Osteocyte (in vitro differentiated cells): Measurements from ENCODE around the gene PPIG. TPM values are rescaled to one million over a fixed set of nuclear protein-coding genes. Genes with fewer than 3 reads are reported as not detected.
"Not testable (repeated sequence)": the region's sequence is repeated elsewhere in the genome, so short reads cannot be mapped to it uniquely, and the experiment has no call there.

Experiments used
- DNase-seq: peaks from one replicate; pipeline ENCODE4 v3.0.0; 2021; ENCODE audit warnings: mixed read lengths; ENCODE audit not compliant: unreplicated experiment; ENCODE audit errors: extremely low spot score
- H3K27ac Mint-ChIP-seq: one replicate; pipeline ENCODE4 v1.8.0; 2021; ENCODE audit warnings: mild to moderate bottlenecking, mixed read lengths; ENCODE audit not compliant: unreplicated experiment
- H3K27me3 Mint-ChIP-seq: one replicate; pipeline ENCODE4 v1.8.0; 2021; ENCODE audit warnings: mixed read lengths; ENCODE audit not compliant: unreplicated experiment
- H3K36me3 Mint-ChIP-seq: one replicate; pipeline ENCODE4 v1.8.0; 2021; ENCODE audit warnings: mixed read lengths; ENCODE audit not compliant: unreplicated experiment
- H3K4me1 Mint-ChIP-seq: one replicate; pipeline ENCODE4 v1.8.0; 2021; ENCODE audit warnings: mixed read lengths; ENCODE audit not compliant: unreplicated experiment
- H3K4me3 Mint-ChIP-seq: one replicate; pipeline ENCODE4 v1.8.0; 2021; ENCODE audit warnings: mild to moderate bottlenecking, moderate library complexity, mixed read lengths; ENCODE audit not compliant: unreplicated experiment
- H3K9me3 Mint-ChIP-seq: one replicate; pipeline ENCODE4 v1.8.0; 2021; ENCODE audit warnings: mixed read lengths; ENCODE audit not compliant: unreplicated experiment
- CTCF ChIP-seq: fragments of 200-600 bp; sonication (generic); IDR thresholded peaks from 2 replicates; pipeline ENCODE4 v1.5.0; 2021; ENCODE audit warnings: antibody characterized with exemption, mild to moderate bottlenecking, moderate library complexity
- total RNA-seq: library from RNA; stranded (reverse); gene quantifications from 2 replicates; pipeline ENCODE4 v1.2.1, GENCODE V29; 2021

The PPIG gene
- total RNA-seq, 1 donor from 2014 or later: 45.9 TPM

- Mint-ChIP-seq H3K9me3 (peaks cover 2% of the 10 kb centered on the region), H3K27ac (no peak overlapping the region), H3K36me3 (peaks cover 2% of the 10 kb centered on the region), H3K4me3 (no peak overlapping the region), H3K4me1 (peaks cover 3% of the 10 kb centered on the region), H3K27me3 (peaks cover 5% of the 10 kb centered on the region)
- no peak for TF ChIP-seq CTCF
- DNase-seq: no peak
These were observed 5.1 kb upstream of the PPIG start for GRCh38 chr2:169579044-169579443.

DNA sequence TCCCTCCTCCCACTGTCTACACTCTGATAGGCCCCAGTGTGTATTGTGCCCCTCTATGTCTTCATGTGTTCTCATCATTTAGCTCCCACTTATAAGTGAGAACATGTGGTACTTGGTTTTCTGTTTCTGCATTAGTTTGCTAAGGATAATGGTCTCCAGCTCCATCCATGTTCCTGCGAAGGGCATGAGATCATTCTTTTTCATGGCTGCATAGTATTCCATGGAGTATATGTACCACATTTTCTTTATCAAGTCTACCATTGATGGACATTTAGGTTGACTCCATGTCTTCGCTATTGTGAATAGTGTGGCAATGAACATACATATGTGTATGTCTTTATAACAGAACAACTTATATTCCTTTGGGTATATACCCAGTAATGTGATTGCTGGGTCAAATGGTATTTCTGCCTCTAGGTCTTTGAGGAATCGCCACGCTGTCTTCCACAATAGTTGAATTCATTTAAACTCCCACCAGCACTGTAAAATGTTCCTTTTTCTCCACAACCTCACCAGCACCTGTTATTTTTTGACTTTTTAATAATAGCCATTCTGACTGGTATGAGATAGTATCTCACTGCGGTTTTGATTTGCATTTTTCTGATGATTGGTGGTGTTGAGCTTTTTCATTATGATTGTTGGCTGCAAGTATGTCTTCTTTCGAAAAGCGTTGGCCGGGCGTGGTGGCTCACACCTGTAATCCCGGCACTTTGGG, 1.4 kb upstream of the PPIG start:
- DNase-seq, H3K9me3 Mint-ChIP-seq, H3K27me3 Mint-ChIP-seq, H3K4me3 Mint-ChIP-seq, H3K27ac Mint-ChIP-seq, H3K36me3 Mint-ChIP-seq: not testable (repeated sequence)
- H3K4me1 Mint-ChIP-seq: peaks cover 25% of the 10 kb centered on the region

GRCh38 chr2:169583518-169583917, 633 bp upstream of the PPIG start:
- TF ChIP-seq CTCF: no peak
- Mint-ChIP-seq H3K4me1 (peaks cover 25% of the 10 kb centered on the region), H3K27me3 (peaks cover 5% of the 10 kb centered on the region), H3K36me3 (peaks cover 2% of the 10 kb centered on the region), H3K27ac (peak overlapping the region; percentile 99), H3K9me3 (peaks cover 3% of the 10 kb centered on the region), H3K4me3 (peak overlapping the region; percentile 98)
- no peak for DNase-seq

GRCh38 chr2:169585673-169586072, 1.5 kb downstream of the PPIG start:
- Mint-ChIP-seq H3K36me3 (peaks cover 4% of the 10 kb centered on the region), H3K9me3 (peaks cover 3% of the 10 kb centered on the region), H3K4me3 (peak overlapping the region; percentile 98), H3K27me3 (no peaks in the 10 kb centered on the region), H3K4me1 (peaks cover 30% of the 10 kb centered on the region), H3K27ac (peak overlapping the region; percentile 99)
- TF ChIP-seq CTCF: no peak
- no peak for DNase-seq

- no peak for TF ChIP-seq CTCF
- peaks cover 20% of the 10 kb centered on the region for H3K4me1 Mint-ChIP-seq
- no peak overlapping the region for H3K4me3 Mint-ChIP-seq
- peaks cover 1% of the 10 kb centered on the region for H3K36me3 Mint-ChIP-seq
- no peaks in the 10 kb centered on the region for H3K27me3 Mint-ChIP-seq
- H3K9me3 Mint-ChIP-seq: no peaks in the 10 kb centered on the region
- H3K27ac Mint-ChIP-seq: no peak overlapping the region
- no peak for DNase-seq
These were observed 6.7 kb downstream of the PPIG start for GRCh38 chr2:169590804-169591203.

DNA sequence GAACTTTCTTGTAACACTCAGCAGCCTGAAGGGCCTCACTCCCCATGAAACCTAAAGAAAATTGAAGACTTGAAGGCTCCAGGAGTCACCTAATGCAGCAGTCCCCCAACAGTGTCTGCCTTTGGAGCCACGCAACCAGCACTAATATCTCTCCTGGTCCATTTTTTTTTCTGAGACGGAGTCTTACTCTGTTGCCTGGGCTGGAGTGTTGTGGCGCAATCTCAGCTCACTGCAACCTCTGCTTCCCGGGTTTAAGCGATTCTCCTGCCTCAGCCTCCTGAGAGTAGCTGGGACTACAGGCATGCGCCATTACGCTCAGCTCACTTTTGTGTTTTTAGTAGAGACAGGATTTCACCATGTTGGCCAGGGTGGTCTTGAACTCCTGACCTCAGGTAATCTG, 12.4 kb downstream of the PPIG start:
- H3K9me3 Mint-ChIP-seq, H3K36me3 Mint-ChIP-seq, H3K27me3 Mint-ChIP-seq: not testable (repeated sequence)

More for the DNA sequence above, 12.4 kb downstream of the PPIG start:
- not testable (repeated sequence) for DNase-seq, H3K4me3 Mint-ChIP-seq, H3K4me1 Mint-ChIP-seq, H3K27ac Mint-ChIP-seq
